IPS DF 4.7 (cell line): ENCODE measurements around the gene FCER1G.
"Not testable (repeated sequence)": the region's sequence is repeated elsewhere in the genome, so short reads cannot be mapped to it uniquely, and the experiment has no call there.

Source experiments
- DNase-seq: peaks from one replicate; pipeline ENCODE4 v3.0.0-alpha.2; 2013; ENCODE audit warnings: low spot score; ENCODE audit errors: extremely low read depth

Gene FCER1G

DNA sequence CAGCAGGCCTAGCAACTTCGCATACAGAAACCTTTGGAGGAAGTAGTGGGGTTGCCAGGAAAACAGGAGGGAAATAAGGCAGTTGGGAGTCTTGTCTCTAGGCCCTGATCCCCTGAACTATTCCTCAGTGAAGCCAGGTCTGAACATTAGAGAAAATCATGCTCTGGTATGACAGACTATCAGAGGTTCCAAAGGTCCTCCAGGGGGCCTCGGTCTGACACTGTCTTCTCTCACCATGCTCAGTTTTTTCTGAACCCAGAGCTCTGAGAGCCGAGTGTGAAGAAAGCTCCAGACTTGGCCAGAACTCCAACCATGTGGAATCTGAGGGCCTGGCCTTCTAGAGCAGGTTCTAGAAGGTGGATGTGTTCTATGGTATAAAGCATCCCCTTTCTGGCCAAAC lies 14.8 kb downstream of the FCER1G start:
- no peak for DNase-seq

DNA sequence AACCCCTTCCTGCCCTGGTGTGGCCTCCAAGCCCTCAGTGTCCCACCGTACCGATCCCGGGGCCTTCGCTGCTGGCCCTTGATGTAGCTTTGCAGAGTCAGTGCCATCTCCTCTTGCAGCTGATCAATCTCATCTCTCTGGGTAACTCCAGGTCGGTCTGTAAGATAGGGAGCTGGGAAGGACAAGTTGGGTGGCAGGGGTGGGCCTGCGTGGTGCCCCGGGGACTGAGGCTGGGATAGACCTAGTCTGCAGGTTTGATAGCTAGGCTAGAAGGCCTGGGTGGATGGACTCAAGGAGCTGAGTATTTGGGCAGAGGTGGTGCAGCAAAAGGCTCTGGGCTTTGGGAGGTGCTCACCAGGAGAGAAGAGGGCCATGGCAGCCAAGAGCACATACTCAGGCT lies 15.7 kb downstream of the FCER1G start:
- DNase-seq, result no peak

DNA sequence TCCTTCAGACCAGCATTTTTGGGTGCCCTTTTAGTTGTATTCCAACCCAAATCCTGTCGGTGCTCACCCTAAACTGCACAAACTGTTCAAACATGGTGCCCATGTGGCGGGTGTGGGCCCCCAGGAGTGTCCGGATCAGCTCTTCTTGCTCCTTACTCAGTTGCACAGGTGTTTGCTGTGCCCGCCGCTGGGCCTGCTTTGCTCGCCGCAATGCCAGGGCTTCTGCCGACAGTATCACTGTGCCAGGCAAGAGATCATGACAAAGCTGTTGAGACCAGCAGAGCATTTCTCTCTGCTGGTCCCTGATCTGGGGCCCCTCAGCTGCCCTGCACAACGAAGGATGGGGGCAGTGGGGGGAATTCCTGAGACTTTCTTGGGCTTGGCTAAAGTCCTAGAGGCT lies 18.0 kb downstream of the FCER1G start:
- no peak for DNase-seq

DNA sequence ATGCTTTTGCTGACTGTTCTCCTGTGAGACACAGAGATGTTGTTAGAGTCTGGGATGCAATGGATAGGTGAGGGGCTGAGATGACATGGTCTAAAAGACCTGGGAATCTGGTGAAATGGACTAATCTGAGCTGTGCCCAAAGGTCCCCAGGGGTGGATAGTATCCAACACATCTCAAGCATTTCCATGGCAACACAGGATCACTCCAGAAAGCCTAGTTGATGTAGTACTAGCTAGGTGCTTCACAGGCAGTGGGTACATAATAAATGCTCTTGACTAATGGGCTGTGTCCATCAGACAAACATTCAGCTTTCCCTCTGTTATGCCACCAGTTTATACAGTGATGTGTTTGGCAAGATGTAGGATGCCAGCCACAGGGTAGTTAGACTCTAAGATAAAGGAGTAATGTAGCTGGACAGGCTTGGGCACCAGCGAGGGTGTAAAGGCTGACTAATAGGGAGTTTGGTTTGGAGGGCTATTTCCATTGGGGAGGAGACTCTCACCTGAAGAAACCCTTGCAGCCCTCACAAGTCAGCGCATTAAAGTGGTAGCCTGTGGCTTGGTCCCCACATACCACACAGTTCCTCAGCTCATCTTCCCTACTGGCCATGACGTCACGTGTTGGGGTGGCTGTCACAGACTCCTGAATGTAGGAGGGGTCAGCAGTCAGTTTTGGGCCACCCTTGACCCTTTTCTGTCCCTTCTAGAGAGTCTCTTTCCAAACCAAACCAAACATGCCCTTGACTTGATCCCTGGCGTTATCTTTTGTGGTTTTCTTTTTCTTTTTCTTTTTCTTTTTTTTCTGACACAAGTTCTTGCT lies 21.1 kb downstream of the FCER1G start:
- DNase-seq, result no peak

DNA sequence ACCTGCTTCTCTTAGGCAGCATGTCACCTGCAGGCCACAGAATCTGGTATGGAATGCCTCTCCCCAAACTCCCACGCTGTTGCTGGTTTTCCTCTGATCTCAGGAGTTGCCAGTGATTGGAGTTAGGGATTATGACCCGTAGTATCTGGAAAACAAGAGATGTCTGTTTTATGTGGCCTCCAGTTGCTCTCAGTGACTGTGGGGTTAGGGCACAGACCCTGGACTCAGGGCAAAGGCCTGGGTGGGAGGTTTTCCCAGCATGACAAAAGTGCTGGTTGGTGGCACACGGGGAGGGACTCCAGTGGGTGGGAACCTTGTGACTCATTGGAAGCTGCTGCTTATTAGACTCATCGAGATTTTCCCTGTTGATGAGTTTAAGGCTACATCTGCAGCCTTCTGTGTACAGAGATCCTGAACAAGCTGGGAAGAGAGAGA lies 23.0 kb downstream of the FCER1G start, which contains the start of gene NR1I3:
TSS of gene NR1I3 (minus strand) at position 165 of the 435 bp plus-strand sequence. CDS start 1,638 bp downstream, outside the sequence.
- DNase-seq, result no peak

DNA sequence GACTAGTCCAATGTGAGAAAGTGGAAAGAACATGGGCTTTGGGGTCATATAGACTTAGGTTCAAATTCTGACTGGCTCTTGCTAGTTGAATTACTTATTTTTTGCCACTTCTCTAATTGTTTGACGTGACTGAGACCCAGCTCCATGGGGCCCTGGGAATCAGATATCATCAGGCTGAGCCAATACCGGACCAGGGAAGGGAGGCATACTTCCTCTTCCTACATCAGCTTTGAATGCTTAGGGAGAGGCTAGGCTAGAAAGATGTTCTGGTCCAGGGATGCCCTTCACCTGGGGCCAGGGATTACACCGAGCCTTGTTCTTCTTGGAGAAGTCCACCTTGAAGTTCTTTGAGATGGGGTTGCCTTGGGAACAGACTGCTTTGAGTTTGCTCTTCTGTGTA lies 26.6 kb downstream of the FCER1G start:
- no peak for DNase-seq

DNA sequence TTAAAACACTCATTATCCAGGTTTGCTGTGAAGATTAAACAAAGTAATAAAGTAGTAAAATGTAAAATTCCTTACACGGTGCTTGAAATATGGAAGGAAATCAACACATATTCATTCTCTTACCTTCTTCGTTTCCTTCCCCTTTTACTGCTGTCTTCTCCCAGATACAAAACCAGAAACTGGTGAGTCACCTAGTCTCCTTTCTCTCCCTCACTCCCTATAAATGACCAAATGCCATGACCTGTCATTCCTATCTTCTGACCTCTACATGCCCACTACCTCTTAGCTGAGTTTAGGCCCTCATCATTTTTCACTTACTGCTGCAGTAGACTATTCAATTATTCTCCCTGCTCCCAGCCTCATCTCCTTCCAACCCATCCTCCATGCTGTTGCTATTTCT lies 27.2 kb downstream of the FCER1G start:
- no peak for DNase-seq

DNA sequence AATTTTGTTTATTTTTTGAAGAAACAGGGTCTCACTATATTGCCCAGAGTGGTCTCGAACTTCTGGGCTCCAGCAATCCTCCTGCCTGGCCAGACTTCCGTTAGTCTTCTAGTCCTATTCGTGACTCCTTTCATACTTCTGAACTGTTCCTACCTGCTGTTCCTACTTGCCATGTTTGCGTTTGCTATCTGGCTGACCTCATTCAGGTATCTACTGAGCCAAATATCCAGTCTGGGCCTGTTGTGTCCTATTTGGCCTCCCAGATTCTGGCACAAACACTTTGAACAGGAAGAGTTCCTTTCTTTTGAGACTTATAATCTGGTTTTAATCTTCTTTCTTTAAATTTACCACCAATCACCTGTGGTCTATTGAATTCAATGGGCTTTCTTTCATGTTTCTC lies 29.8 kb downstream of the FCER1G start:
- DNase-seq, result no peak

DNA sequence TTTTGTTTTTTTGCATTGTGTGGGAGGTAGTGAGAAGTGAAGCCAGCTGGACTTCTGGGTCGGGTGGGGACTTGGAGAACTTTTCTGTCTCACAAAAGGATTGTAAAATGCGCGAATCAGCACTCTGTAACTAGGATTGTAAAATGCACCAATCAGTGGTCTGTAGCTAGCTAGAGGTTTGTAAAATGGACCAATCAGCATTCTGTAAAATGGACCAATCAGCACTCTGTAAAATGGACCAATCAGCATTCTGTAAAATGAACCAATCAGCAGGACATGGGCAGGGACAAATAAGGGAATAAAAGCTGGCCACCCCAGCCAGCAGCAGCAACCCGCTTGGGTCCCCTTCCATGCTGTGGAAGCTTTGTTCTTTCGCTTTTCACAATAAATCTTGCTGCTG lies 35.0 kb downstream of the FCER1G start:
- DNase-seq, result not testable (repeated sequence)

DNA sequence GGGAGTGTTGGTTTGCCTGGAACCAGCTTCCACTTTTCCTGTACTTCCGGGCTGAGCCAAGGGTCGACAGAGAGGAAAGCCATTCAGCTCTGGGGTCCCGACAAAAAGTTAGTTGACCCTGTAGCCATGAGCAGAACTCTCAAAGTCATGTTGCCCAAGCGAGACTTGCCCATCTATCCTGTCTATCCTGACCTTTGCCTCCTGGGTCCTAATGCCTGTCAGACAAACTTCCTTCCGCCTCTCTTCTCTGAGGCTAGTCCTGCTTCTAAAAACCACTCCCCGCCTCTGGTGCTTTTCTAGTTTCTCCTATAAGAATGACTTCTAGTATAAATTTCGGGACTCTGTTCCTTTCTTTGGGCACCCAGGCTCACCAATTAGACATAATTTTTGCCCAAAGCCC lies 35.7 kb downstream of the FCER1G start:
- no peak for DNase-seq

DNA sequence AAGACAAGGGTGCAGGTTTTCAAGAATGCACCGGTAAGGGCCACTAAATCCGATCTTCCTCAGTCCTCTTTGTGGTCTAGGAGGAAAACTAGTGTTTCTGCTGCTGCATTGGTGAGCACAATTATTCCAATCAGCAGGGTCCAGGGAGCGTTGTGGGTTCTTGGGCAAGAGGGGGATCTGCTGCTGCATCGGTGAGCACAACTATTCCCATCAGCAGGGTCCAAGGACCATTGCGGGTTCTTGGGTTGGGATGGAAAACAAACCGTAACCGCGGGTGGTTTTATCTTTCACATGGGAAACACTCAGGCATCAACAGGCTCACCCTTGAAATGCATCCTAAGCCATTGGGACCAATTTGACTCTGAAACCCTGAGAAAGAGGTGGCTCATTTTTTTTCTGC lies 36.5 kb downstream of the FCER1G start:
- DNase-seq, result no peak

DNA sequence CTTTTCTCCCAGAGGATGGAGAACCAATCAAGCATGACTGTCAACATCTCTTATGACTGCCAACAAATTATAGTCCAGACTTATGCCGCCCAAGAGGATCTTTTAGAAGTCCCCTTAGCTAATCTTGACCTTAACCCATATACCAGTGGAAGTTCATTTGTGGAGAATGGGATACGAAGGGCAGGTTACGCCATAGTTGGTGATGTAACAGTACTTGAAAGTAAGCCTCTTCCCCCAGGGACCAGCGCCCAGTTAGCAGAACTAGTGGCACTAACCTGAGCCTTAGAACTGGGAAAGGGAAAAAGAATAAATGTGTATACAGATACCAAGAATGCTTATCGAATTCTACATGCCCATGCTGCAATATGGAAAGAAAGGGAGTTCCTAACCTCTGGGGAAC lies 40.2 kb downstream of the FCER1G start:
- not testable (repeated sequence) for DNase-seq

DNA sequence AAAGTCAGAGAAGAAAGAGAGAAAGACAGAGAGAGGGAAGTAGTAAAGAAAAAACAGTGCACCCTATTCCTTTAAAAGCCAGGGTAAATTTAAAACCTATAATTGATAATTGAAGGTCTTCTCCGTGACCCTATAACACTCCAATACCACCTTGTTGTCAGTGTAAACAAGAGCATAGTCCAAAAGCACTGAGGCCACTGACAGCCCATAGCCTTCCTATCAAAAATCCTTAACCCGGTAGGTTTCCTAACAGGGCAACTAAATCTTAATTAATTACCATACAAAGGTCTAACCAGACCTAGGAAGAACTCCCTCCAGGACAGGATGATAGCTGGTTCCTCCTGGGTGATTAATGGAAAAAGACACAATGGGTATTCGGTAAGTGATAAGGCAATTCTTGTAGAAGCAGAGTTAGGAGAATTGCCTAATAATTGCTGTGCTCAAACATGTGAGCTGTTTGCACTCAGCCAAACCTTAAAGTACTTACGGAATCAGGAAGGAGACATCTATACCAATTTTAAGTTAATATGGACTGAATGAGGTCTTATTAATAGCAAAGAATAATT lies 40.9 kb downstream of the FCER1G start:
- not testable (repeated sequence) for DNase-seq

DNA sequence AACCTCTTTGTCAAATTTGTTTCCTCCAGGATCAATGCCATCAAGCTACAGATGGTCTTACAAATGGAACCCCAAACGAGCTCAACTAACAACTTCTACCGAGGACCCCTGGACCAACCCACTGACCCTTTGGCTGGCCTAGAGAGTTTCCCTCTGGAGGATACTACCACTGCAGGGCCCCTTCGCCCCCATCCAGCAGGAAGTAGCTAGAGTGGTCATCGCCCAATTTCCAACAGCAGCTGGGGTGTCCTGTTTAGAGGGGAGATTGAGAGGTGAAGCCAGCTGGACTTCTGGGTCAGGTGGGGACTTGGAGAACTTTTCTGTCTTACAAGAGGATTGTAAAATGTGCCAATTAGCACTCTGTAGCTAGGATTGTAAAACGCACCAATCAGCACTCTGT lies 42.0 kb downstream of the FCER1G start:
- not testable (repeated sequence) for DNase-seq

DNA sequence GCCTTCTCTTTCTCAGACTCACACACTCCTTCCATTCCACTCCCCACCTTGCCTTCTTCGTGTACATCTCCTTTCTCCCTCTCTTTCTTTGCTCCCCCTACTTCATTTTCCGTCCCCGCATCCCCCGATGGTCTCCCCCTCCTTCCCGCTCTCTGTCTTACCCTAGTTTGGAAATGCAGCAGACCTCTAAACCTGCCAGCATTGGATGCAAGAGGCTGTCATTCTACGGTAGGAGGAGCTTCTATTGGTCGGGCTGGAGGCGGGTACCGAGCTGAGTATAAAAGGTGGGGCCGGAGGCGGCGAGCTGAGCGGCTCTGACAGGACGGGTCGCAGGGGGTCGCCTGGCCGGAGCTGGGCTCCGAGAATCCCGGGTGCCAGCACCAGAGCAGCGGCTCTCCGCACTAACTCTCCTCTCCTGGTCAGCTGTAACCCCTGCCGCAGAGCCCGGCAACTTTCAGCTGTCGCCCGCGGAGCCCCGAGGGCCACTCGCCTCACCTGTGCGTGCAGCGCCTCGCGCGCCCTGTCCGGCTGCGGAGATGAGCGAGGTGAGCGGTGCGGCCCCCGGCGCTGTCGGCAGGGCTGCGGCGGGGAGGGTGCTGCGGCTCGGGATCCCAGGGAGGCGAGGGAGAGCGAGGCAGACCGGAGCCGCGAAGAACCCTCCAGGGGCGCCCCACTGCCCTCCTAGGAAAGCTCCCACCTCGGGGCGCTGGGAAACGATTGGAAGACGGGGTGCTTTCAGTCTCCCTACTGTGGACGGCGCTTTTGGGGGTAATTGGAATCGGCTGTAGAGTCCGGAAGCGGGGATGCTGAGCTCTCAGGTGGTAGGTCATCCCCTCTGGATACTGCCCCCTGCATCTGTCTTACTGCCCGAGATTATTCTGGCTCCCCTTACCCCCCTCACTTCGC lies 43.6 kb downstream of the FCER1G start, which contains the start of gene PCP4L1:
TSS of gene PCP4L1 (plus strand) at position 307 of the 906 bp plus-strand sequence. CDS start at position 537, 230 bp downstream.
- peak; percentile 68 for DNase-seq

DNA sequence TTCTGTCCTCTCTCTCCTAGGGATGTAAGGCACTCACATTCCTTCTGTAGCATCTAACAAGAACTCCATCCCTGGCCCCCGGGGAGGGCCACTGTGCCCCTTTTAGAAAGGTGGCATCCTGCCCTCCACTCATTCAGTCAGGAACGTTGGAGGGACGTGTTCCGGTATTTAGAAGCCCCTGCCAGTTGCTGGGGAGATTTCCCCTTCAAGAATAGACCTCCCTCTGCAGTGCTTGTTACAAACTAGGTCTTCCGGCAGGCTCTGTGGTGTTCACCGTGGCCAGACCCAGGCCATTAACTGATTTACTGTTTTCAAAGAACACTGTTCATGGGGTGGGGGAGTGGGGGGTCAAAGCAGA lies 44.2 kb downstream of the FCER1G start:
- DNase-seq, result no peak

DNA sequence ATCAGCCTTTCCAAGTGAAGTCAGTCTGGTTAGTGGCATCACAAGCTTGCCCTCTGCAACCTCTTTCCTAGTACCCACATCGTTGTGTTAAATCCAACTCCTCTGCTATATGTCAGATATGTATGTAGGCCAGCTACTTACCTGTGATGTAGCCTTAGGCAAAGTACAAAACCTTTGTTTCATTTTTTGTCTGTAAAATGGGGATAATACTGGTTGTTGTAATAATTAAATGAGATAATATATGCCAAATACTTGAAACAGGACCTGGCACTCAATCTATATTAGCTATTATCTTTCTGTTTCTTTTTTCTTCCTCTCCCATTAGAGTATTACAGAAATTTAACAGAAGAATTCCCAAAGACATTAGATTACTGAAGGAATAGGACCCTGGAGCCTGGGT lies 44.7 kb downstream of the FCER1G start:
- DNase-seq, result no peak

DNA sequence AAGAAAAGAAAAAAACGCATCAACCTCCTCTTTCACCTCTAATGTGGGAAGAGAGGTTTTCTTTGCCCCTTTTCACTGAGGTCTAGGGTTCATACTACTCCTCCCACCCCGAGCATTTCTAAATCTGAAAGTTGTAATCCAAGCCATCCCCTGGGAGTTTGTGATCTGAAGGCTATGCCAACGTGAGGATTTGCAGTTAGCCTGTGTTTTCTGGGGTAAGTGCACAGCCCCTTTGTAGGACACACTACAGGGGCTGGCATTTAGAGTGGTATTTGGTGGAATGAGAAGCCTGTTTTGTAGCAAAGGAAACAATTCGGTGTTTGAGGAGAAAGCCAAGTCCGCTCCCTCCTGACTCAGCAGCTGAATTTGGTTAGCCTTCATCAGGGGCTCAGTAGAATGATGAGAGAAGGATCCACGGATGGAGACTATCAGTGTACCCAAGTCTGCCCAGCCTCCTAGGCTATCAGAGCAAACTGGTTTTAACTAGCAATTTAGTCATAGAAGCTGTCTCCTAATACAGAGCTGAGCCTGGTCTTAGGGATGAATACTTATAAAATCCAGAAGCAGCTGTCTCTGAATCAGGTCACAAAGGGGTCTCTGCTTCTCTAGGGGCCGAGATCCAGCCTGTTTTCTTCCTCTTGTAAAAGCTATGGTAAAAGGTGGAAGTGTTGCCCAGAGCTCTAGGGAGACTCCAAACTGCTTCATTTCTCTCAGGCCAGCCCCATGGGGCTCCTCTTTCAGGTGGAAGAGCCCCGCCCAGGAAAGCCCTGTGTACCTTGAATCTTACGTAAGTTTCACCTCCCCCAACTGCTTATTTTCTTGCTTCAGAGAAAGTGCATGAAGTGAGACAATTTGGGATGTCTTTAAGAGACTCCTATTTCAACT lies 45.5 kb downstream of the FCER1G start:
- DNase-seq, result no peak

DNA sequence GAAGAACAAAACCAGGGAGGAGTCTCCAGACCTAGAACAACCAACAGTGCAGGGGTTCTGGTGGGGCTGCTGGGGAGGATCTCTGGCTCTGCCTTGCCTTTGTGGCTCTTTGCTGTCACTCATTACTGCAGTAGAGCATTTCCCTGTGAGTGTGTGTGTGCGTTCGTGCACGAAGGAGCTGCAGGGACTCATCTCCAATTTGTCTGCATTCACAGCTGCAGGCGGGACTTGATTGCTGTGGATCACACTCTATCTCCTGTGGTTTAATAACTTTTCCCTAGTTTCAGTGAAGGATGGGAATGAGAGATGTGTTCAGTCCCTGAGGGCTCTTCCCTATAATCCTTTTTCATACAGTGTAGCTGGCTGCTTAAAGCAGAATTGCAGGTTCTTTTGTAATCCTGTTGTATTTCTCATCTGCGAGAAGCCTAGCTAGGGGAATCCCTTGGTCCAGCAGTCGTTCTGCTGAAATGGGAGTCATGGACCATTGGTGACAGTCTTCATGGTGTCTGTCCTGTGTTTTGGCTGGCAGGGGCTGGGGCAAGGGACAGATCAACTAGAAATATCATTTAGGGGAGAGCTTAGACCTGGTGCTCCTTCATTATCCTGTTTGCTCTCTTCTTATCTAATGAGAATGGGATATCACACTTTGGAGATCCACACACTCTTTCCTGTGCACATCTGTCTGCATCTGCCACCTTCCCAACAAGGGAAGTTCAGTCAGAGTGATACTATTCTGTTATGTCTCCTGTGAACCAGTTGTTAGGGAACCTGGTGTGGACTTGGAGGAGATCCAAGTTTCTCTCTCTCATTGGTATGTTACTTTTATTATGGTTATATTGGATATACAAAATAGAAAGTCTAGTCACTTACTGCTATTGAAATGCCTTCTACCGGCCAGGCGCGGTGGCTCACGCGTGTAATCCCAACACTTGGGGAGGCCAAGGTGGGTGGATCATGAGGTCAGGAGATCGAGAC lies 46.5 kb downstream of the FCER1G start:
- no peak for DNase-seq

DNA sequence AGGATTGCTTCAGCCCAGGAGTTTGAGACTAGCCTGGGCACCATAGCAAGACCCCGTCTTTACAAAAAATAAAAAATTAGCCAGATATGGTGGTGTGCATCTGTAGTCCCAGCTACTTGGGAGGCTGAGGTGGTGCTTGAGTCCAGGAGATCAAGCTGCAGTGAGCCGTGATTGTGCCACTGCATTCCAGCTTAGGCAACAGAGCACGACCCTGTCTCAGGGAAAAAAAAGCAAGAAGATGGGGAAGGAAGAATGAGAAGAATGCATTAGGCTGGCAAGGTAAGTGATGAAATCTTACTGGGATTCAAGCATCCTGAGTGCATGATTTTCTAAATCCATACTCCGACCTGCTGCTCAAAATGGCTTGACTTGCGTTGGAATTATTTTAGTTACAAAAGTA lies 50.2 kb downstream of the FCER1G start:
- no peak for DNase-seq
